ENCODE measurements around the gene TMEM92. TPM values are rescaled to one million over a fixed set of nuclear protein-coding genes. Genes with fewer than 3 reads are reported as not detected.
A peak's percentile ranks its signal among the peaks of the same experiment; 100 is the strongest.

TMEM92 gene
- total and polyA plus RNA-seq, 2 of the 13 experiments (the other 11 are each of a cell fraction or from before 2014, with no cell fraction given), result 0.07 TPM; not detected in 1

DNA sequence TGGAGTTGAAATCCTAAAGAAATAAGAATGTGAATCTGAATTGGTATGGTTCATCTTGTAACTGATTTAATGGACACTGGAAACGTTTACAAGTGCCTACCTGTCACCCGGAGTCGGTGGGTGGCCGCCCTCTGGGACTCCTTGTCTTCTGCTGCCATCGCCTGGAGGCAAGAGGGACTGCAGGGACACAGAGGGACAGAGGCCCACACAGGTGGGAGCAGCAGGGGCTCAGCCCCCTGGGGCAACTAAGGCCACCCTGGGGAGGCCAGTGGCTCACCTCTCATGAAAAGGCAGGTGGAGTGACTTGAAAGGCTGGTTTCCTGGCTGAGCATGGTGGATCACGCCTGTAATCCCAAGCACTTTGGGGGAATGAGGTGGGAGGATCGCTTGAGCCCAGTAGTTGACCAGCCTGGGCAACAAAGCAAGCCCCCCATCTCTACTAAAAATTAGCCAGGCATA, 23.2 kb downstream of the TMEM92 start (continued):
- TF ChIP-seq, protein P1, sequence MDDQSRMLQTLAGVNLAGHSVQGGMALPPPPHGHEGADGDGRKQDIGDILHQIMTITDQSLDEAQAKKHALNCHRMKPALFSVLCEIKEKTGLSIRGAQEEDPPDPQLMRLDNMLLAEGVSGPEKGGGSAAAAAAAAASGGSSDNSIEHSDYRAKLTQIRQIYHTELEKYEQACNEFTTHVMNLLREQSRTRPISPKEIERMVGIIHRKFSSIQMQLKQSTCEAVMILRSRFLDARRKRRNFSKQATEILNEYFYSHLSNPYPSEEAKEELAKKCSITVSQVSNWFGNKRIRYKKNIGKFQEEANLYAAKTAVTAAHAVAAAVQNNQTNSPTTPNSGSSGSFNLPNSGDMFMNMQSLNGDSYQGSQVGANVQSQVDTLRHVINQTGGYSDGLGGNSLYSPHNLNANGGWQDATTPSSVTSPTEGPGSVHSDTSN (CRISPR knock-in tag; IDR thresholded peaks at IDR 0.05; ENCODE audit: borderline replicate concordance), result no peak
- TF ChIP-seq SIX4 (CRISPR knock-in tag; IDR thresholded peaks at IDR 0.05) (no peak), SAFB2 (CRISPR knock-in tag; IDR thresholded peaks at IDR 0.05; ENCODE audit: borderline replicate concordance, low read depth) (no peak), GABPA (IDR thresholded peaks at IDR 0.05; ENCODE audit: low read depth, low read length) (no peak), GABPA (CRISPR knock-in tag; IDR thresholded peaks at IDR 0.05; ENCODE audit: low read depth) (no peak), ZSCAN30 (CRISPR knock-in tag; IDR thresholded peaks at IDR 0.05) (no peak), EHMT2 (IDR thresholded peaks at IDR 0.05; ENCODE audit: borderline replicate concordance, low read depth, low read length) (no peak), THYN1 (CRISPR knock-in tag; IDR thresholded peaks at IDR 0.05; ENCODE audit: borderline replicate concordance, low read depth) (no peak), NFIB (CRISPR knock-in tag; IDR thresholded peaks at IDR 0.05; ENCODE audit: borderline replicate concordance) (no peak), GZF1 (CRISPR knock-in tag; IDR thresholded peaks at IDR 0.05) (no peak), AGO2 (optimal IDR thresholded peaks at IDR 0.05; ENCODE audit: low read depth, low read length) (no peak), ZNF30 (CRISPR knock-in tag; IDR thresholded peaks at IDR 0.05) (no peak), TCF7 (IDR thresholded peaks at IDR 0.05; ENCODE audit: low read depth) (no peak), SUZ12 (IDR thresholded peaks at IDR 0.05; ENCODE audit: low read depth, low read length) (peak; percentile 27; the same call in 1 of the 2 replicates), YY1 (IDR thresholded peaks at IDR 0.05; ENCODE audit: insufficient read depth, insufficient replicate concordance, low read depth, low read length) (peak; percentile 34), MIER3 (CRISPR knock-in tag; IDR thresholded peaks at IDR 0.05; ENCODE audit: borderline replicate concordance) (peak; percentile 56; the same call in 1 of the 2 replicates), KLF12 (CRISPR knock-in tag; IDR thresholded peaks at IDR 0.05; ENCODE audit: borderline replicate concordance) (peak; percentile 66; the same call in 1 of the 2 replicates), ZNF776 (CRISPR knock-in tag; IDR thresholded peaks at IDR 0.05) (no peak), ZNF713 (CRISPR knock-in tag; IDR thresholded peaks at IDR 0.05) (no peak), MYNN (CRISPR knock-in tag; IDR thresholded peaks at IDR 0.05; ENCODE audit: low read depth) (no peak), GFI1 (CRISPR knock-in tag; IDR thresholded peaks at IDR 0.05; ENCODE audit: borderline replicate concordance) (no peak), MXD4 (CRISPR knock-in tag; IDR thresholded peaks at IDR 0.05) (0 out of 2 replicates have a peak, but pooled peaks have one; percentile 29), NRL (CRISPR knock-in tag; IDR thresholded peaks at IDR 0.05; ENCODE audit: borderline replicate concordance) (no peak), TSC22D2 (CRISPR knock-in tag; IDR thresholded peaks at IDR 0.05; ENCODE audit: borderline replicate concordance) (no peak)
- TF ChIP-seq, protein P2, sequence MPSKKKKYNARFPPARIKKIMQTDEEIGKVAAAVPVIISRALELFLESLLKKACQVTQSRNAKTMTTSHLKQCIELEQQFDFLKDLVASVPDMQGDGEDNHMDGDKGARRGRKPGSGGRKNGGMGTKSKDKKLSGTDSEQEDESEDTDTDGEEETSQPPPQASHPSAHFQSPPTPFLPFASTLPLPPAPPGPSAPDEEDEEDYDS (CRISPR knock-in tag; IDR thresholded peaks at IDR 0.05), result 0 out of 2 replicates have a peak, but pooled peaks have one; percentile 21
- TF ChIP-seq, protein P3, sequence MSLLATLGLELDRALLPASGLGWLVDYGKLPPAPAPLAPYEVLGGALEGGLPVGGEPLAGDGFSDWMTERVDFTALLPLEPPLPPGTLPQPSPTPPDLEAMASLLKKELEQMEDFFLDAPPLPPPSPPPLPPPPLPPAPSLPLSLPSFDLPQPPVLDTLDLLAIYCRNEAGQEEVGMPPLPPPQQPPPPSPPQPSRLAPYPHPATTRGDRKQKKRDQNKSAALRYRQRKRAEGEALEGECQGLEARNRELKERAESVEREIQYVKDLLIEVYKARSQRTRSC (CRISPR knock-in tag; IDR thresholded peaks at IDR 0.05; ENCODE audit: low read depth), result no peak
